ENCODE data around the gene EYA2.

- no peak for TF ChIP-seq CTCF (IDR thresholded peaks at IDR 0.05 in 4 of 5, conservative IDR thresholded peaks at IDR 0.05 in 1 of 5)
- no peak for TF ChIP-seq POLR2A (IDR thresholded peaks at IDR 0.05)
Measured at GRCh38 chr20:46983466-46983865, 88.8 kb downstream of the EYA2 start.
